GM18526 (cell line): ENCODE data around the gene METTL2B.
A peak's percentile ranks its signal among the peaks of the same experiment; 100 is the strongest.

ENCODE experiments used
- POLR2A ChIP-seq: IDR thresholded peaks from 3 replicates; pipeline ENCODE4 v1.6.1; 2011; ENCODE audit not compliant: insufficient read length; ENCODE audit errors: extremely low read depth

Gene METTL2B

GRCh38 chr7:128476402-128477335, at the start of gene METTL2B:
METTL2B (plus strand) TSS chr7:128476748; CDS start chr7:128476766, 18 bp downstream.
- peak; percentile 55 for TF ChIP-seq POLR2A

GRCh38 chr7:128427289-128427891, 49.2 kb upstream of the METTL2B start:
- TF ChIP-seq POLR2A = no peak

- no peak for TF ChIP-seq POLR2A
These were observed 46.3 kb upstream of the METTL2B start for GRCh38 chr7:128430207-128430606.

- no peak for TF ChIP-seq POLR2A
These were observed 45.3 kb upstream of the METTL2B start for GRCh38 chr7:128431221-128431620.

GRCh38 chr7:128431754-128432153, 44.8 kb upstream of the METTL2B start:
- no peak for TF ChIP-seq POLR2A

- no peak for TF ChIP-seq POLR2A
These were observed 41.9 kb upstream of the METTL2B start for GRCh38 chr7:128434413-128435326.

GRCh38 chr7:128435327-128435686, 41.2 kb upstream of the METTL2B start:
- no peak for TF ChIP-seq POLR2A

GRCh38 chr7:128437426-128438332, 38.9 kb upstream of the METTL2B start:
- no peak for TF ChIP-seq POLR2A

GRCh38 chr7:128442356-128442755, 34.2 kb upstream of the METTL2B start:
- no peak for TF ChIP-seq POLR2A

GRCh38 chr7:128443831-128444600, 32.5 kb upstream of the METTL2B start:
- TF ChIP-seq POLR2A = no peak

GRCh38 chr7:128446306-128446705, 30.2 kb upstream of the METTL2B start:
- TF ChIP-seq POLR2A = no peak

- no peak for TF ChIP-seq POLR2A
These were observed 28.5 kb upstream of the METTL2B start for GRCh38 chr7:128447941-128448564.

GRCh38 chr7:128448751-128449302, 27.7 kb upstream of the METTL2B start:
- no peak for TF ChIP-seq POLR2A
